HepG2 (cell line): Measurements from ENCODE around the gene APOC3. TPM values are rescaled to one million over a fixed set of nuclear protein-coding genes. Genes with fewer than 3 reads are reported as not detected.

Source experiments
- ATAC-seq: fragments of 200-7000 bp; cut with Tn5 transposase; 3 replicates; pipeline ENCODE4 v1.9.1; 2020; ENCODE audit warnings: mild to moderate bottlenecking, moderate library complexity
- BruUV-seq: library from RNA; stranded (reverse); fragments of 400-500 nt; replicated peaks from 2 replicates; lab custom pipeline; 2021; lab: Mats Ljungman, UMichigan
- CTCF ChIA-PET: fragments of 300-600 bp; formaldehyde crosslinking; extraction: SDS; loops from one replicate; lab custom pipeline; 2021; ENCODE audit warnings: low total read pairs, inconsistent platforms, low intra/inter-chr PET ratio; lab: Yijun Ruan, JAX
- POLR2A ChIA-PET: fragments of 350-600 bp; sonication (Branson Sonifier 250); formaldehyde crosslinking; loops from one replicate; lab custom pipeline; 2020; ENCODE audit warnings: antibody characterized with exemption, inconsistent platforms; lab: Yijun Ruan, JAX
- DNase-seq: peaks from one replicate; pipeline ENCODE4 v3.0.0-alpha.2; 2015; ENCODE audit warnings: low spot score
- FAIRE-seq: peaks from 3 replicates; lab custom pipeline; 2011; peaks lifted over from hg19 to GRCh38; lab: Jason Lieb, UNC
- H2AFZ ChIP-seq: one replicate; pipeline ENCODE4 v1.6.1; 2011; ENCODE audit warnings: low read length, inconsistent platforms
- H3K27ac ChIP-seq: fragments of 300-600 bp; 3 replicates; pipeline ENCODE4 v1.8.0; 2011; ENCODE audit warnings: mixed run types, mild to moderate bottlenecking, mixed read lengths, low read length, inconsistent platforms; ENCODE audit not compliant: insufficient read depth; ENCODE audit errors: extremely low read length
- H3K27me3 ChIP-seq, 2 experiments: fragments of 200-600 bp in 1 of 2; 2 replicates in 1 of 2; 3 replicates in 1 of 2; pipeline versions ENCODE4 v1.6.0 to v1.8.0; 2011; ENCODE audit warnings: low read length in 2 of 2, mild to moderate bottlenecking in 2 of 2, moderate library complexity in 2 of 2, inconsistent platforms in 1 of 2; ENCODE audit not compliant: insufficient read depth in 2 of 2, control insufficient read depth in 1 of 2
- H3K36me3 ChIP-seq, 2 experiments: fragments of 200-600 bp in 1 of 2; replicated peaks in 1 of 2; 2 replicates in 1 of 2; 3 replicates in 1 of 2; pipeline versions ENCODE4 v1.5.1 to v1.8.0; 2011; ENCODE audit warnings: low read length in 2 of 2, inconsistent platforms in 1 of 2; ENCODE audit not compliant: insufficient read depth in 2 of 2, control insufficient read depth in 1 of 2
- H3K4me1 ChIP-seq: 2 replicates; pipeline ENCODE4 v1.5.1; 2012; ENCODE audit warnings: low read length, inconsistent platforms; ENCODE audit not compliant: insufficient read depth
- H3K4me2 ChIP-seq: 2 replicates; pipeline ENCODE4 v1.6.0; 2011; ENCODE audit warnings: low read depth, low read length, inconsistent platforms
- H3K4me3 ChIP-seq, 3 experiments: fragments of 200-600 bp in 1 of 3; sonication (generic), shearing (Covaris generic) in 1 of 3; replicated peaks in 1 of 3; 2 replicates each; pipeline ENCODE4 v1.5.1; 2011 to 2016; ENCODE audit warnings: low read length in 3 of 3, inconsistent platforms in 2 of 3, low read depth in 2 of 3, mild to moderate bottlenecking in 2 of 3, control low read depth in 1 of 3, mixed read lengths in 1 of 3; ENCODE audit not compliant: insufficient read depth in 1 of 3
- H3K79me2 ChIP-seq: one replicate; pipeline ENCODE4 v1.6.1; 2011; ENCODE audit warnings: low read length, inconsistent platforms; ENCODE audit not compliant: insufficient read depth
- H3K9ac ChIP-seq: 2 replicates; pipeline ENCODE4 v1.6.0; 2011; ENCODE audit warnings: mild to moderate bottlenecking, low read depth, low read length, inconsistent platforms; ENCODE audit not compliant: insufficient read depth
- H3K9me3 ChIP-seq: 2 replicates; pipeline ENCODE4 v1.5.1; 2012; ENCODE audit warnings: mild to moderate bottlenecking, low read length
- H4K20me1 ChIP-seq: 2 replicates; pipeline ENCODE4 v1.6.0; 2011; ENCODE audit warnings: inconsistent platforms, mild to moderate bottlenecking, low read length, moderate library complexity; ENCODE audit not compliant: insufficient read depth
- ADNP ChIP-seq: sonication (generic); formaldehyde crosslinking; IDR thresholded peaks from 2 replicates; pipeline ENCODE4 v1.4.0; 2020; ENCODE audit warnings: missing genetic modification reagents
- AGO2 ChIP-seq: fragments of 200-400 bp; formaldehyde crosslinking; optimal IDR thresholded peaks from 2 replicates; pipeline ENCODE3; 2017; ENCODE audit warnings: mild to moderate bottlenecking, low read depth, low read length, moderate library complexity
- ATF7 ChIP-seq, 2 experiments: fragments of 450-650 bp in 1 of 2; sonication (generic) in 1 of 2; formaldehyde crosslinking in 1 of 2; IDR thresholded peaks; 2 replicates each; pipeline versions ENCODE4 v1.4.0 to v1.6.1; 2016 to 2020; ENCODE audit warnings: antibody characterized with exemption in 1 of 2, mild to moderate bottlenecking in 1 of 2, missing genetic modification reagents in 1 of 2
- ETS1 ChIP-seq: sonication (generic); formaldehyde crosslinking; IDR thresholded peaks from 2 replicates; pipeline ENCODE4 v1.4.0; 2020; ENCODE audit warnings: missing genetic modification reagents
- FUBP1 ChIP-seq: sonication (generic); formaldehyde crosslinking; IDR thresholded peaks from 2 replicates; pipeline ENCODE4 v1.5.1; 2020; ENCODE audit warnings: missing genetic modification reagents, mild to moderate bottlenecking, borderline replicate concordance
- REXO4 ChIP-seq: sonication (generic); formaldehyde crosslinking; IDR thresholded peaks from 2 replicates; pipeline ENCODE4 v1.8.0; 2022; ENCODE audit warnings: missing genetic modification reagents, mild to moderate bottlenecking, borderline replicate concordance
- ZNF383 ChIP-seq: sonication (generic); formaldehyde crosslinking; IDR thresholded peaks from 2 replicates; pipeline ENCODE4 v1.4.0; 2020; ENCODE audit warnings: missing genetic modification reagents, mild to moderate bottlenecking, borderline replicate concordance
- ZNF503 ChIP-seq: sonication (generic); formaldehyde crosslinking; IDR thresholded peaks from 2 replicates; pipeline ENCODE4 v1.4.0; 2020; ENCODE audit warnings: missing genetic modification reagents
- ZNF703 ChIP-seq: sonication (generic); formaldehyde crosslinking; IDR thresholded peaks from 2 replicates; pipeline ENCODE4 v1.5.1; 2020; ENCODE audit warnings: missing genetic modification reagents, mild to moderate bottlenecking, moderate library complexity, borderline replicate concordance
- ZNF772 ChIP-seq: sonication (generic); formaldehyde crosslinking; IDR thresholded peaks from 2 replicates; pipeline ENCODE4 v1.5.0; 2020; ENCODE audit warnings: mild to moderate bottlenecking, missing genetic modification reagents
- WGBS: methylation state at CpG from one replicate; pipeline ENCODE4 v1.1.6; 2017; ENCODE audit warnings: low lambda C conversion rate; 5-methylcytosine and 5-hydroxymethylcytosine counted together
- in situ Hi-C: cut with HindIII; loops from 2 replicates; pipeline ENCODE4 v1.10.0; 2017; ENCODE audit warnings: low pct_unique_long_range_greater_than_20kb; ENCODE audit not compliant: extremely low pct_ligation_motif_present
- intact Hi-C: fragments of 100-400 bp; cut with micrococcal nuclease; formaldehyde crosslinking; loops from one replicate; pipeline ENCODE4 v1.10.0; 2022; ENCODE audit not compliant: unreplicated experiment
- polyA plus RNA-seq, 8 experiments: library from polyadenylated mRNA; depleted of rRNA in 3 of 8; stranded (reverse) in 7 of 8; unstranded in 1 of 8; fragments of >200 nt; fragmentation: Illumina TruSeq in 4 of 8; extraction: Trizol in 4 of 8; gene quantifications; 2 replicates each; pipeline versions ENCODE4 v1.2.1 to v1.2.3, GENCODE V29; 2011 to 2016; ENCODE audit warnings: low read depth in 4 of 8, missing spikeins in 1 of 8, mixed read lengths in 1 of 8; ENCODE audit not compliant: insufficient read depth in 1 of 8
- total RNA-seq, 5 experiments: library from RNA; depleted of rRNA; stranded (reverse); fragments of >200 nt; fragmentation: Illumina TruSeq; extraction: Trizol; gene quantifications; 2 replicates each; pipeline ENCODE4 v1.2.3, GENCODE V29; 2016; ENCODE audit warnings: low read depth in 1 of 5

Gene APOC3
- total and polyA plus RNA-seq, 2 of the 13 experiments (the other 11 are each of a cell fraction or from before 2014, with no cell fraction given), result 314 to 687 TPM

GRCh38 chr11:116847612-116848011 is 17.9 kb downstream of the APOC3 start (continued):
- TF ChIP-seq ATF7 (IDR thresholded peaks at IDR 0.05) (no peak), ATF7 (CRISPR knock-in tag; IDR thresholded peaks at IDR 0.05) (no peak)

- in situ Hi-C loops, result no loop called here
- FAIRE-seq, result no peak
- CTCF ChIA-PET, result no interaction called here
Observed at GRCh38 chr11:116849060-116849459, 19.4 kb downstream of the APOC3 start.

More at GRCh38 chr11:116849060-116849459, 19.4 kb downstream of the APOC3 start:
- DNase-seq, result no peak
- Histone ChIP-seq H4K20me1 (no peaks in the 10 kb centered on the region), H3K4me2 (no peak overlapping the region), H3K9me3 (no peaks in the 10 kb centered on the region), H3K36me3 (peaks cover 23 to 47% of the 10 kb centered on the region in 2 experiments; a peak in 4 of 5 replicates), H3K79me2 (no peaks in the 10 kb centered on the region), H3K9ac (no peak overlapping the region), H3K4me1 (peaks cover under 1% of the 10 kb centered on the region; the same call in 1 of the 2 replicates), H2AFZ (no peak overlapping the region), H3K27ac (no peak overlapping the region), H3K27me3 (no peaks in the 10 kb centered on the region), H3K4me3 (no peak overlapping the region)
- POLR2A ChIA-PET, result interaction anchor here (1.1 to 1.5 kb wide), 2 partner anchors 20 to 249 kb away, joined by 3 read pairs; partner anchors contain the start of gene SIK3
- TF ChIP-seq ZNF503 (CRISPR knock-in tag) (no peak), ZNF772 (CRISPR knock-in tag) (no peak), FUBP1 (CRISPR knock-in tag) (no peak), ETS1 (CRISPR knock-in tag) (no peak), ZNF703 (CRISPR knock-in tag) (no peak), ADNP (CRISPR knock-in tag) (no peak), REXO4 (CRISPR knock-in tag) (no peak), ZNF383 (CRISPR knock-in tag) (no peak), AGO2 (no peak)
- BruUV-seq, result no TSS peak
- 97% methylated on average over 12 of the region's 12 CpGs for WGBS
- no peak for ATAC-seq
- intact Hi-C loops, result no loop called here
